Colonic mucosa (tissue), 4 donors: Measurements from ENCODE around the gene MS4A1. TPM values are rescaled to one million over a fixed set of nuclear protein-coding genes. Genes with fewer than 3 reads are reported as not detected.

Experiments
- DNase-seq: peaks from one replicate; pipeline ENCODE4 v3.0.0-alpha.2; 2020
- H3K27ac ChIP-seq: fragments of 200-600 bp; one replicate; pipeline ENCODE4 v1.8.0; 2021
- H3K27me3 ChIP-seq: fragments of 200-600 bp; one replicate; pipeline ENCODE4 v1.8.0; 2021
- H3K36me3 ChIP-seq: fragments of 200-600 bp; one replicate; pipeline ENCODE4 v1.8.0; 2021
- H3K4me1 ChIP-seq: fragments of 200-600 bp; one replicate; pipeline ENCODE4 v1.8.0; 2021; ENCODE audit warnings: mild to moderate bottlenecking
- H3K4me3 ChIP-seq: fragments of 200-600 bp; one replicate; pipeline ENCODE4 v1.8.0; 2021
- H3K9ac ChIP-seq, 2 donors: one replicate each; pipeline ENCODE4 v1.7.0; 2013; ENCODE audit warnings: control low read depth in 2 of 2, low read depth in 2 of 2, low read length in 2 of 2
- H3K9me3 ChIP-seq: fragments of 200-600 bp; one replicate; pipeline ENCODE4 v1.8.0; 2021
- intact Hi-C: fragments of 100-400 bp; cut with DNase I; formaldehyde crosslinking; loops from one replicate; pipeline ENCODE4 v1.14.1; 2022
- total RNA-seq, 2 donors: library from RNA; stranded (reverse); fragmentation: NEBNext Ultra II Directional in 1 of 2; extraction: Animal tissue kit (Norgen Biotek cat#: 25700) in 1 of 2; gene quantifications; one replicate each; pipeline ENCODE4 v1.2.1, GENCODE V29; 2021
- TF ChIP-seq, protein P1 (sequence below): fragments of 200-600 bp; IDR thresholded peaks from one replicate; pipeline ENCODE4 v1.8.0; 2022; ENCODE audit warnings: antibody characterized with exemption, mild to moderate bottlenecking
- donor health status: healthy.
- donor health status: DM: no; HTN: no; CAD: no.
- donor health status: DM: no; HTN: no; CAD: no.

MS4A1 gene
- total RNA-seq, 2 donors from 2014 or later = 0.96 to 0.98 TPM

DNA sequence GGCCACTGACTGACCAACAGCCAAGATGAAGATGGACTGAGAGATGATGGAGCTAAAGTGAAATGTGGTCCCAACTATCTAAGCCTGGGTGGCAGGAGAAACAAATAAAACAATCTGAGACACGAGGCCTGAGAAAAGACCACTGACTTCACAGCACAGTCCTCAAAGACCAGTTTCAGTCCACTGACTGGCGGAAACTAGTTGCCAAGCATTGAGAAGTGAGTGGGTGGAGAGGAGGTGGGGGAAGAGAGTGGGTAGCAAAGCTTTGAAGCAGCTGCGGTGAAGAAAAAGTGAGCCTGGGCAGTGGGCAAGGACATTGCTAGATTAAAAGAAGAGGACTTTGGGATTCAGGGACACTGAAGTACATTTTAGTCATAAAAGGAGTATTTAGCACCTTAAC lies 1.9 kb downstream of the MS4A1 start:
- Histone ChIP-seq H3K36me3 (no peaks in the 10 kb centered on the region), H3K4me3 (no peak overlapping the region), H3K9me3 (no peaks in the 10 kb centered on the region), H3K9ac (no peak overlapping the region), H3K27ac (no peak overlapping the region), H3K4me1 (no peaks in the 10 kb centered on the region), H3K27me3 (no peaks in the 10 kb centered on the region)
- TF ChIP-seq, protein P1, sequence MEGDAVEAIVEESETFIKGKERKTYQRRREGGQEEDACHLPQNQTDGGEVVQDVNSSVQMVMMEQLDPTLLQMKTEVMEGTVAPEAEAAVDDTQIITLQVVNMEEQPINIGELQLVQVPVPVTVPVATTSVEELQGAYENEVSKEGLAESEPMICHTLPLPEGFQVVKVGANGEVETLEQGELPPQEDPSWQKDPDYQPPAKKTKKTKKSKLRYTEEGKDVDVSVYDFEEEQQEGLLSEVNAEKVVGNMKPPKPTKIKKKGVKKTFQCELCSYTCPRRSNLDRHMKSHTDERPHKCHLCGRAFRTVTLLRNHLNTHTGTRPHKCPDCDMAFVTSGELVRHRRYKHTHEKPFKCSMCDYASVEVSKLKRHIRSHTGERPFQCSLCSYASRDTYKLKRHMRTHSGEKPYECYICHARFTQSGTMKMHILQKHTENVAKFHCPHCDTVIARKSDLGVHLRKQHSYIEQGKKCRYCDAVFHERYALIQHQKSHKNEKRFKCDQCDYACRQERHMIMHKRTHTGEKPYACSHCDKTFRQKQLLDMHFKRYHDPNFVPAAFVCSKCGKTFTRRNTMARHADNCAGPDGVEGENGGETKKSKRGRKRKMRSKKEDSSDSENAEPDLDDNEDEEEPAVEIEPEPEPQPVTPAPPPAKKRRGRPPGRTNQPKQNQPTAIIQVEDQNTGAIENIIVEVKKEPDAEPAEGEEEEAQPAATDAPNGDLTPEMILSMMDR = no peak
- intact Hi-C loops = no loop called here
- DNase-seq = no peak

DNA sequence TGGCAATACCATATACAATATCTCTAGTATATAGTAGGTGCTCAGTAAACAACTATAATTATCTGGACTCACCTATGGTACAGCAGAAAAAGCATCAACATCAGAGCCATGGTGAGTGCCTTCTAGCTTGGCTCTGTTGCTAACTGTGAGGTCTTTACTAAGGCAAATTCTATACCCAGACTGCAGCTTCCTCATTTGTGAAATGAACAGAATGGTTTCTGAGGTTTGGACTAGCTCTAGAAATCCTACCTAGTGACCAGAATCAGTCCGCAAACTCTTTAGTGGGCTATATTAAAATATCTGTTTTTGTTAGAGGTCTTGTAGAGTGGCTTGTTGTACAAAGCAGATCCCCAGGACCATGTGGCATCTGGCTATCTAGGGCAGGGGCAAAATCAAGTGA lies 3.7 kb downstream of the MS4A1 start:
- Histone ChIP-seq H3K4me3 (no peak overlapping the region), H3K36me3 (no peaks in the 10 kb centered on the region), H3K27me3 (no peaks in the 10 kb centered on the region), H3K4me1 (no peaks in the 10 kb centered on the region), H3K9ac (no peak overlapping the region), H3K9me3 (no peaks in the 10 kb centered on the region), H3K27ac (no peak overlapping the region)
- intact Hi-C loops = no loop called here
- no peak for DNase-seq
- TF ChIP-seq, protein P1 = no peak

DNA sequence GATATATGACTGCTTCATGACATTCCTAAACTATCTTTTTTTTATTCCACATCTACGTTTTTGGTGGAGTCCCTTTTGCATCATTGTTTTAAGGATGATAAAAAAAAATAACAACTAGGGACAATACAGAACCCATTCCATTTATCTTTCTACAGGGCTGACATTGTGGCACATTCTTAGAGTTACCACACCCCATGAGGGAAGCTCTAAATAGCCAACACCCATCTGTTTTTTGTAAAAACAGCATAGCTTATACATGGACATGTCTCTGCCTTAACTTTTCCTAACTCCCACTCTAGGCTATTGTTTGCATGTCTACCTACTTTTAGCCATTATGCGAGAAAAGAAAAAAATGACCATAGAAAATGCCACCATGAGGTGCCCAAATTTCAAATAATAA lies 13.2 kb downstream of the MS4A1 start:
- TF ChIP-seq, protein P1 = no peak
- no peaks in the 10 kb centered on the region for H3K9me3 ChIP-seq
- no peaks in the 10 kb centered on the region for H3K36me3 ChIP-seq
- H3K9ac ChIP-seq = no peak overlapping the region
- intact Hi-C loops = no loop called here
- no peaks in the 10 kb centered on the region for H3K27me3 ChIP-seq
- no peak for DNase-seq
- H3K4me3 ChIP-seq = no peak overlapping the region
- H3K27ac ChIP-seq = no peak overlapping the region
- no peaks in the 10 kb centered on the region for H3K4me1 ChIP-seq

DNA sequence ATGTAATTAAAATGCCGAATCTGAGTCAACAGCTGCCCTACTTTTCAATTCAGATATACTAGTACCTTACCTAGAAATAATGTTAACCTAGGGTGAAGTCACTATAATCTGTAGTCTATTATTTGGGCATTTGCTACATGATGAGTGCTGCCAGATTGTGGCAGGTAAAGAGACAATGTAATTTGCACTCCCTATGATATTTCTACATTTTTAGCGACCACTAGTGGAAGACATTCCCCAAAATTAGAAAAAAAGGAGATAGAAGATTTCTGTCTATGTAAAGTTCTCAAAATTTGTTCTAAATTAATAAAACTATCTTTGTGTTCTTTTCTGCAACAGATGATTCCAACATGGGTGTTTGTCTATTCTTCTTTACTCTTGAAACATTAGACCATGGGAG lies 14.1 kb downstream of the MS4A1 start:
- no peak overlapping the region for H3K4me3 ChIP-seq
- TF ChIP-seq, protein P1 = no peak
- H3K9ac ChIP-seq = no peak overlapping the region
- no peak for DNase-seq
- intact Hi-C loops = no loop called here
- no peaks in the 10 kb centered on the region for H3K36me3 ChIP-seq
- H3K9me3 ChIP-seq = no peaks in the 10 kb centered on the region
- H3K27me3 ChIP-seq = no peaks in the 10 kb centered on the region
- H3K27ac ChIP-seq = no peak overlapping the region
- no peaks in the 10 kb centered on the region for H3K4me1 ChIP-seq

DNA sequence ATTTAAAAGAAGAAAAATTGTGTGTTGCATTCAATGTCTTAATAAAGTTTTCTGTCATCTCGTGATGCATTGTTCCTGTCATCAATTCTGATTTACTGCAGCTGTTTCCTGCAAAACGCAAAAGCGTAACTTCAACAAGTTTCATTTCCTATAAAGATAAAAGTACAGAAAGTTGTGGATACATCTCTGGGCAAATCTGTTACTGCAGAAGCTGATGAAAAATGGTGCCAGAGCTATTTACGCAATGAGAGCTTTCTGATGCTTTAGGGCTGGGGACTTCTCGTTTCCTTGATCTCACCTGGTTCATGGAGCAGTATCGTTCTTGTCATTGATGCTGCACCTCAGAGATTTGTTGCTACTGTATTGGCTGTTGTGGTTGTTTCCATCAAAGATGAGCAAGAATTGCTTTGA lies 21.4 kb downstream of the MS4A1 start:
- intact Hi-C loops = no loop called here

More for the DNA sequence above, 21.4 kb downstream of the MS4A1 start:
- Histone ChIP-seq H3K4me1 (no peaks in the 10 kb centered on the region), H3K9ac (no peak overlapping the region), H3K9me3 (no peaks in the 10 kb centered on the region), H3K27me3 (no peaks in the 10 kb centered on the region), H3K4me3 (no peak overlapping the region), H3K36me3 (no peaks in the 10 kb centered on the region), H3K27ac (no peak overlapping the region)
- TF ChIP-seq, protein P1 = no peak
- no peak for DNase-seq
